Right lobe of liver (tissue), 4 donors: ENCODE measurements around the gene TPRN.

Experiments
- CTCF ChIP-seq, 4 donors: fragments of 200-600 bp in 3 of 4; fragments of 450-650 bp in 1 of 4; IDR thresholded peaks; one replicate each; pipeline versions ENCODE4 v1.5.1 to v1.8.0; 2016 to 2022; ENCODE audit warnings: antibody characterized with exemption in 4 of 4, mild to moderate bottlenecking in 2 of 4
- POLR2A ChIP-seq: fragments of 450-650 bp; IDR thresholded peaks from one replicate; pipeline ENCODE4 v1.6.1; 2017; ENCODE audit warnings: antibody characterized with exemption, mild to moderate bottlenecking
- donor health status: DM: no; HTN: no; CAD: no.
- donor health status: DM: no; HTN: no; CAD: no.
- donor health status: DM: no; HTN: yes; CAD: no.

- no peak for TF ChIP-seq CTCF (IDR thresholded peaks at IDR 0.05)
- TF ChIP-seq POLR2A = no peak
Measured at GRCh38 chr9:137148661-137149060, 51.9 kb downstream of the TPRN start.
